Esophagus muscularis mucosa (tissue), 3 donors: ENCODE measurements around the gene DNTTIP2.

Source experiments
- POLR2AphosphoS5 ChIP-seq, 2 donors: sonication (generic); formaldehyde crosslinking; IDR thresholded peaks; one replicate each; pipeline ENCODE4 v1.6.1; 2017; ENCODE audit warnings: antibody characterized with exemption in 2 of 2
- TF ChIP-seq, protein P1 (sequence below), 3 experiments: fragments of 200-600 bp in 2 of 3; fragments of 450-650 bp in 1 of 3; sonication (generic) in 2 of 3; IDR thresholded peaks; one replicate each; pipeline ENCODE4 v1.5.1; 2017 to 2019; ENCODE audit warnings: antibody characterized with exemption in 3 of 3, mild to moderate bottlenecking in 2 of 3, moderate library complexity in 1 of 3

GRCh38 chr1:93904228-93904627 lies 25.2 kb upstream of the DNTTIP2 start:
- TF ChIP-seq, protein P1, sequence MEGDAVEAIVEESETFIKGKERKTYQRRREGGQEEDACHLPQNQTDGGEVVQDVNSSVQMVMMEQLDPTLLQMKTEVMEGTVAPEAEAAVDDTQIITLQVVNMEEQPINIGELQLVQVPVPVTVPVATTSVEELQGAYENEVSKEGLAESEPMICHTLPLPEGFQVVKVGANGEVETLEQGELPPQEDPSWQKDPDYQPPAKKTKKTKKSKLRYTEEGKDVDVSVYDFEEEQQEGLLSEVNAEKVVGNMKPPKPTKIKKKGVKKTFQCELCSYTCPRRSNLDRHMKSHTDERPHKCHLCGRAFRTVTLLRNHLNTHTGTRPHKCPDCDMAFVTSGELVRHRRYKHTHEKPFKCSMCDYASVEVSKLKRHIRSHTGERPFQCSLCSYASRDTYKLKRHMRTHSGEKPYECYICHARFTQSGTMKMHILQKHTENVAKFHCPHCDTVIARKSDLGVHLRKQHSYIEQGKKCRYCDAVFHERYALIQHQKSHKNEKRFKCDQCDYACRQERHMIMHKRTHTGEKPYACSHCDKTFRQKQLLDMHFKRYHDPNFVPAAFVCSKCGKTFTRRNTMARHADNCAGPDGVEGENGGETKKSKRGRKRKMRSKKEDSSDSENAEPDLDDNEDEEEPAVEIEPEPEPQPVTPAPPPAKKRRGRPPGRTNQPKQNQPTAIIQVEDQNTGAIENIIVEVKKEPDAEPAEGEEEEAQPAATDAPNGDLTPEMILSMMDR (IDR thresholded peaks at IDR 0.05), result no peak
- TF ChIP-seq POLR2AphosphoS5 (IDR thresholded peaks at IDR 0.05), result no peak
